Endothelial cell of umbilical vein (primary cell): ENCODE data around the gene ZNF334. TPM values are rescaled to one million over a fixed set of nuclear protein-coding genes. Genes with fewer than 3 reads are reported as not detected.

ENCODE experiments used
- BruUV-seq: library from RNA; stranded (reverse); fragments of 400-500 nt; replicated peaks from 2 replicates; lab custom pipeline; 2021; lab: Mats Ljungman, UMichigan
- CTCF ChIA-PET: fragments of 300-600, 350-600 bp; sonication (Branson Sonifier 250); formaldehyde crosslinking; loops from one replicate; lab custom pipeline; 2021; ENCODE audit warnings: antibody characterized with exemption, inconsistent platforms; lab: Charles Lee
- POLR2A ChIA-PET: fragments of 300-600, 350-600 bp; sonication (Branson Sonifier 250); formaldehyde crosslinking; loops from one replicate; lab custom pipeline; 2021; ENCODE audit warnings: antibody characterized with exemption, inconsistent platforms; lab: Charles Lee
- DNase-seq: peaks from one replicate; pipeline ENCODE4 v3.0.0-alpha.2; 2011; ENCODE audit warnings: low read depth, low spot score
- FAIRE-seq: peaks from 2 replicates; lab custom pipeline; 2011; peaks lifted over from hg19 to GRCh38; lab: Jason Lieb, UNC
- H2AFZ ChIP-seq: 2 replicates; pipeline ENCODE4 v1.6.0; 2012; ENCODE audit warnings: low read depth, low read length, control low read depth, inconsistent platforms
- H3K27ac ChIP-seq: 2 replicates; pipeline ENCODE4 v1.5.1; 2011; ENCODE audit warnings: low read depth, mild to moderate bottlenecking, control low read depth, low read length, moderate library complexity; ENCODE audit not compliant: insufficient read depth
- H3K27me3 ChIP-seq, 2 experiments: 2 replicates each; pipeline versions ENCODE4 v1.6.0 to v1.6.1; 2011; ENCODE audit warnings: low read length in 2 of 2, mixed read lengths in 1 of 2; ENCODE audit not compliant: control insufficient read depth in 2 of 2, insufficient read depth in 2 of 2
- H3K36me3 ChIP-seq, 2 experiments: 2 replicates in 1 of 2; 3 replicates in 1 of 2; pipeline ENCODE4 v1.5.1; 2011; ENCODE audit warnings: low read length in 2 of 2, mild to moderate bottlenecking in 1 of 2, moderate library complexity in 1 of 2; ENCODE audit not compliant: control insufficient read depth in 2 of 2, insufficient read depth in 2 of 2; ENCODE audit errors: extremely low read depth in 1 of 2
- H3K4me1 ChIP-seq: 3 replicates; pipeline ENCODE4 v1.5.1; 2011; ENCODE audit warnings: mild to moderate bottlenecking, low read length; ENCODE audit not compliant: control insufficient read depth, insufficient read depth; ENCODE audit errors: extremely low read depth
- H3K4me2 ChIP-seq: 2 replicates; pipeline ENCODE4 v1.6.1; 2011; ENCODE audit warnings: low read length, control low read depth, mixed read lengths; ENCODE audit not compliant: insufficient read depth
- H3K4me3 ChIP-seq, 3 experiments: fragments of 200-600 bp in 1 of 3; sonication (generic), shearing (Covaris generic) in 1 of 3; replicated peaks in 1 of 3; 2 replicates each; pipeline ENCODE4 v1.5.1; 2011 to 2016; ENCODE audit warnings: control low read depth in 3 of 3, low read length in 3 of 3, mild to moderate bottlenecking in 2 of 3, inconsistent platforms in 1 of 3, low read depth in 1 of 3, moderate library complexity in 1 of 3; ENCODE audit not compliant: insufficient read depth in 1 of 3
- H3K79me2 ChIP-seq: 2 replicates; pipeline ENCODE4 v1.6.0; 2012; ENCODE audit warnings: low read length, inconsistent platforms; ENCODE audit not compliant: control insufficient read depth, insufficient read depth
- H3K9ac ChIP-seq: replicated peaks from 2 replicates; pipeline ENCODE3; 2011; ENCODE audit warnings: low read length, control low read depth; ENCODE audit not compliant: insufficient read depth; ENCODE audit errors: extremely low read depth
- H3K9me1 ChIP-seq: replicated peaks from 3 replicates; pipeline ENCODE4 v1.6.0; 2011; ENCODE audit warnings: mild to moderate bottlenecking, low read length; ENCODE audit not compliant: control insufficient read depth, insufficient read depth; ENCODE audit errors: extremely low read depth
- H3K9me3 ChIP-seq: replicated peaks from 2 replicates; pipeline ENCODE4 v1.5.1; 2012; ENCODE audit warnings: low read length, inconsistent platforms; ENCODE audit not compliant: control insufficient read depth, insufficient read depth
- H4K20me1 ChIP-seq: replicated peaks from 2 replicates; pipeline ENCODE3; 2011; ENCODE audit warnings: mild to moderate bottlenecking, low read length; ENCODE audit not compliant: control insufficient read depth, insufficient read depth; ENCODE audit errors: extremely low read depth
- CTCF ChIP-seq, 2 donors: IDR thresholded peaks; 1 replicate in 1 of 2; 2 replicates in 1 of 2; pipeline ENCODE4 v1.5.1; 2011; ENCODE audit warnings: low read length in 2 of 2, mild to moderate bottlenecking in 2 of 2, moderate library complexity in 2 of 2, control low read depth in 1 of 2, inconsistent platforms in 1 of 2, low read depth in 1 of 2; ENCODE audit not compliant: insufficient read depth in 1 of 2; ENCODE audit errors: extremely low read depth in 1 of 2
- EZH2 ChIP-seq: IDR thresholded peaks from 2 replicates; pipeline ENCODE4 v1.6.1; 2012; ENCODE audit warnings: borderline replicate concordance, low read depth, mild to moderate bottlenecking, moderate library complexity, low read length, inconsistent platforms; ENCODE audit not compliant: severe bottlenecking
- FOS ChIP-seq: IDR thresholded peaks from 2 replicates; pipeline ENCODE4 v1.6.1; 2011; ENCODE audit warnings: mild to moderate bottlenecking, low read length, moderate library complexity, borderline replicate concordance; ENCODE audit not compliant: insufficient read depth
- GATA2 ChIP-seq: IDR thresholded peaks from 2 replicates; pipeline ENCODE4 v1.7.0; 2011; ENCODE audit warnings: low read depth, mild to moderate bottlenecking, moderate library complexity, mixed read lengths, low read length; ENCODE audit not compliant: insufficient read length, insufficient read depth
- JUN ChIP-seq: IDR thresholded peaks from 2 replicates; pipeline ENCODE4 v1.6.1; 2011; ENCODE audit warnings: borderline replicate concordance, low read depth; ENCODE audit not compliant: insufficient read length, insufficient read depth
- MAX ChIP-seq: IDR thresholded peaks from 2 replicates; pipeline ENCODE4 v1.6.1; 2011; ENCODE audit not compliant: insufficient read depth, insufficient read length
- MYC ChIP-seq: IDR thresholded peaks from one replicate; pipeline ENCODE4 v1.6.1; 2011; ENCODE audit warnings: mild to moderate bottlenecking, low read depth, low read length
- POLR2A ChIP-seq: IDR thresholded peaks from 2 replicates; pipeline ENCODE4 v1.6.1; 2012; ENCODE audit warnings: low read depth, mild to moderate bottlenecking, control low read depth, low read length
- POLR2AphosphoS5 ChIP-seq: IDR thresholded peaks from 2 replicates; pipeline ENCODE4 v1.6.1; 2012; ENCODE audit warnings: low read depth, mild to moderate bottlenecking, control low read depth, low read length, moderate library complexity; ENCODE audit not compliant: insufficient read depth
- dilution Hi-C: fragments of 300-500 bp; cut with MboI; formaldehyde crosslinking; loops from one replicate; pipeline ENCODE4 v1.15.0; 2019; ENCODE audit warnings: low sequenced_read_pairs; ENCODE audit not compliant: extremely low pct_ligation_motif_present
- intact Hi-C: fragments of 100-400 bp; cut with micrococcal nuclease; formaldehyde crosslinking; loops from one replicate; pipeline ENCODE4 v1.10.0; 2022
- polyA plus RNA-seq, 4 experiments: library from polyadenylated mRNA; depleted of rRNA in 3 of 4; stranded (reverse) in 3 of 4; unstranded in 1 of 4; fragments of >200 nt; gene quantifications; 2 replicates each; pipeline versions ENCODE4 v1.2.1 to v1.2.3, GENCODE V29; 2011 to 2012; ENCODE audit warnings: missing spikeins in 1 of 4
- total RNA-seq: library from RNA; stranded (reverse); gene quantifications from 2 replicates; pipeline ENCODE4 v1.2.3, GENCODE V29; 2021

The ZNF334 gene
- total and polyA plus RNA-seq, 2 donors (not counting 3 experiments of a cell fraction or from before 2014, with no cell fraction given), result 0.08 to 1.6 TPM

GRCh38 chr20:46484954-46485353 is 28.4 kb downstream of the ZNF334 start:
- intact Hi-C loops, result no loop called here
- TF ChIP-seq JUN (no peak), POLR2AphosphoS5 (no peak), CTCF (IDR thresholded peaks at IDR 0.05; ENCODE audit: extremely low read depth in 1 of 2, insufficient read depth in 1 of 2, low read depth in 1 of 2, low read length in 2 of 2) (no peak), EZH2 (no peak), MYC (no peak), GATA2 (no peak), FOS (no peak), MAX (no peak), POLR2A (no peak)
- FAIRE-seq, result no peak

More at GRCh38 chr20:46484954-46485353, 28.4 kb downstream of the ZNF334 start:
- H3K36me3 ChIP-seq, result no peaks in the 10 kb centered on the region
- H3K27ac ChIP-seq, result no peak overlapping the region
- no peaks in the 10 kb centered on the region for H3K9me1 ChIP-seq
- H3K9me3 ChIP-seq, result no peaks in the 10 kb centered on the region
- no peak overlapping the region for H3K4me3 ChIP-seq
- H2AFZ ChIP-seq, result no peak overlapping the region
- ChIA-PET POLR2A (no interaction called here), CTCF (interaction anchor here (0.7 to 1.7 kb wide), 6 partner anchors 9 to 357 kb away, joined by 3 to 7 read pairs (median 3); no protein-coding TSS in a partner anchor)
- no peak for DNase-seq
- H3K79me2 ChIP-seq, result no peaks in the 10 kb centered on the region
- H4K20me1 ChIP-seq, result no peaks in the 10 kb centered on the region
- no peaks in the 10 kb centered on the region for H3K4me1 ChIP-seq
- H3K4me2 ChIP-seq, result no peak overlapping the region
- peaks cover 0 to 9% of the 10 kb centered on the region in 2 experiments for H3K27me3 ChIP-seq
- no peak overlapping the region for H3K9ac ChIP-seq
- dilution Hi-C loops, result no loop called here
- BruUV-seq, result no TSS peak
